ENCODE results near the gene LRRC75B. TPM values are rescaled to one million over a fixed set of nuclear protein-coding genes. Genes with fewer than 3 reads are reported as not detected.
"Not testable (repeated sequence)": the region's sequence is repeated elsewhere in the genome, so short reads cannot be mapped to it uniquely, and the experiment has no call there.

Gene LRRC75B
- 7.9 TPM for total RNA-seq (2021; ENCODE audit: unreplicated experiment)
- 10.7 and 11.0 TPM in 2 replicates for polyA plus RNA-seq (2012)
- Bru-seq, nascent RNA = percentile 43 among the genes with signal in this experiment
- BruChase-seq, experiment 1, labeled RNA remaining after a 6-hour chase = percentile 35 among the genes with signal in this experiment
- percentile 46 among the genes with signal in this experiment for BruChase-seq, experiment 2, labeled RNA remaining after a 2-hour chase
- long read RNA-seq, partial matches to known transcripts = 0 of 7 reads
- long read RNA-seq, other reads (novel, unspliced or antisense) = 4 of 7 reads

GRCh38 chr22:24592851-24593558 lies at the start of gene LRRC75B:
TSS of gene LRRC75B (minus strand) at chr22:24593073. CDS start at chr22:24593039, 34 bp downstream.
- ChIA-PET RAD21 (ENCODE audit: low non-redundant PET in 1 of 2, low total read pairs in 2 of 2, uncharacterized antibody in 2 of 2, unreplicated experiment in 2 of 2) (no interaction called here), CTCF (interaction anchor here (0.7 kb wide), 1 partner anchor 217 kb away, joined by 4 read pairs; no protein-coding TSS in a partner anchor), POLR2A (no interaction called here)
- H3K4me2 ChIP-seq (ENCODE audit: low read length) = peak within 1 kb of the TSS; percentile 96
- DNase-seq (ENCODE audit: low read depth, low spot score) = peak; percentile 47
- peak; percentile 96 for ATAC-seq
- no peaks in the 10 kb centered on the region for H4K20me1 ChIP-seq (ENCODE audit: insufficient read depth)
- peaks cover 8 to 20% of the 10 kb centered on the region in 2 experiments for H3K4me1 ChIP-seq (ENCODE audit: control insufficient read depth in 1 of 2, insufficient read depth in 2 of 2, low read length in 2 of 2)
- peak within 1 kb of the TSS; percentile 65 for H3K27ac ChIP-seq (ENCODE audit: low read depth, low read length)
- no peaks in the 10 kb centered on the region for H3K36me3 ChIP-seq (ENCODE audit: control insufficient read depth in 1 of 2, insufficient read depth in 2 of 2, low read length in 2 of 2)
- H3K9me2 ChIP-seq (ENCODE audit: insufficient read depth) = no peaks in the 10 kb centered on the region
- H3K27me3 ChIP-seq (ENCODE audit: insufficient read depth, low read length) = no peaks in the 10 kb centered on the region
- no TSS peak for BruUV-seq (replicated peaks)
- intact Hi-C loops (cut with micrococcal nuclease) = no loop called here
- no peaks in the 10 kb centered on the region for H3K9me3 ChIP-seq (ENCODE audit: control insufficient read depth in 1 of 2, insufficient read depth in 1 of 2, low read depth in 1 of 2, low read length in 2 of 2)
- H3K9ac ChIP-seq (ENCODE audit: low read length) = peak within 1 kb of the TSS; percentile 73
- H3K4me3 ChIP-seq (replicated peaks in 1 of 2; ENCODE audit: low read depth in 1 of 2, low read length in 2 of 2) = peak within 1 kb of the TSS; percentile 62 to 68
- TF ChIP-seq SIN3A (IDR thresholded peaks at IDR 0.05; ENCODE audit: low read depth) (no peak; the same call in 1 of the 2 replicates), POLR2AphosphoS5 (IDR thresholded peaks at IDR 0.05; ENCODE audit: low read depth, low read length) (peak; percentile 82), MAX (IDR thresholded peaks at IDR 0.05) (peak; percentile 51; the same call in 1 of the 2 replicates), POLR2A (IDR thresholded peaks at IDR 0.05; ENCODE audit: borderline replicate concordance, extremely low read depth, insufficient read depth, insufficient read length) (no peak), EGR1 (IDR thresholded peaks at IDR 0.05; ENCODE audit: low read depth) (no peak), ZBTB33 (IDR thresholded peaks at IDR 0.05; ENCODE audit: extremely low read depth, insufficient replicate concordance, low read length) (no peak), ZFX (IDR thresholded peaks at IDR 0.05) (peak; percentile 74)
- no peak within 1 kb of the TSS for H2AFZ ChIP-seq (ENCODE audit: low read depth, low read length, poor library complexity, severe bottlenecking)
- no peaks in the 10 kb centered on the region for H3K79me2 ChIP-seq (ENCODE audit: insufficient read depth, low read length)

- ATAC-seq; CTCF ChIA-PET; H3K79me2 ChIP-seq (ENCODE audit: insufficient read depth, low read length): not testable (repeated sequence)
Observed at GRCh38 chr22:24642307-24642706, 49.4 kb upstream of the LRRC75B start.

GRCh38 chr22:24636513-24636912 lies 43.6 kb upstream of the LRRC75B start:
- H3K9me2 ChIP-seq (ENCODE audit: insufficient read depth); DNase-seq (ENCODE audit: low read depth, low spot score); intact Hi-C loops (cut with micrococcal nuclease); H4K20me1 ChIP-seq (ENCODE audit: insufficient read depth); H3K9ac ChIP-seq (ENCODE audit: low read length); POLR2A ChIA-PET; CTCF ChIA-PET; H3K79me2 ChIP-seq (ENCODE audit: insufficient read depth, low read length); H2AFZ ChIP-seq (ENCODE audit: low read depth, low read length, poor library complexity, severe bottlenecking); RAD21 ChIA-PET (ENCODE audit: low non-redundant PET in 1 of 2, low total read pairs in 2 of 2, uncharacterized antibody in 2 of 2, unreplicated experiment in 2 of 2); BruUV-seq (replicated peaks); H3K9me3 ChIP-seq (ENCODE audit: control insufficient read depth in 1 of 2, insufficient read depth in 1 of 2, low read depth in 1 of 2, low read length in 2 of 2); H3K4me3 ChIP-seq (replicated peaks in 1 of 2; ENCODE audit: low read depth in 1 of 2, low read length in 2 of 2); ATAC-seq; H3K4me2 ChIP-seq (ENCODE audit: low read length); H3K27ac ChIP-seq (ENCODE audit: low read depth, low read length); H3K27me3 ChIP-seq (ENCODE audit: insufficient read depth, low read length); H3K4me1 ChIP-seq (ENCODE audit: control insufficient read depth in 1 of 2, insufficient read depth in 2 of 2, low read length in 2 of 2); H3K36me3 ChIP-seq (ENCODE audit: control insufficient read depth in 1 of 2, insufficient read depth in 2 of 2, low read length in 2 of 2): not testable (repeated sequence)

More at GRCh38 chr22:24642307-24642706, 49.4 kb upstream of the LRRC75B start:
- H3K9me3 ChIP-seq (ENCODE audit: control insufficient read depth in 1 of 2, insufficient read depth in 1 of 2, low read depth in 1 of 2, low read length in 2 of 2); H3K4me1 ChIP-seq (ENCODE audit: control insufficient read depth in 1 of 2, insufficient read depth in 2 of 2, low read length in 2 of 2); H3K36me3 ChIP-seq (ENCODE audit: control insufficient read depth in 1 of 2, insufficient read depth in 2 of 2, low read length in 2 of 2); H3K27ac ChIP-seq (ENCODE audit: low read depth, low read length); H3K9ac ChIP-seq (ENCODE audit: low read length); RAD21 ChIA-PET (ENCODE audit: low non-redundant PET in 1 of 2, low total read pairs in 2 of 2, uncharacterized antibody in 2 of 2, unreplicated experiment in 2 of 2); BruUV-seq (replicated peaks); H4K20me1 ChIP-seq (ENCODE audit: insufficient read depth); intact Hi-C loops (cut with micrococcal nuclease); H3K4me2 ChIP-seq (ENCODE audit: low read length); H3K4me3 ChIP-seq (replicated peaks in 1 of 2; ENCODE audit: low read depth in 1 of 2, low read length in 2 of 2); DNase-seq (ENCODE audit: low read depth, low spot score); H2AFZ ChIP-seq (ENCODE audit: low read depth, low read length, poor library complexity, severe bottlenecking); POLR2A ChIA-PET; H3K27me3 ChIP-seq (ENCODE audit: insufficient read depth, low read length); H3K9me2 ChIP-seq (ENCODE audit: insufficient read depth): not testable (repeated sequence)
